Neural crest cell (in vitro differentiated cells): ENCODE results near the gene LRRC74A. TPM values are rescaled to one million over a fixed set of nuclear protein-coding genes. Genes with fewer than 3 reads are reported as not detected.

Experiments
- DNase-seq: peaks from one replicate; pipeline ENCODE4 v3.0.0; 2021; ENCODE audit warnings: low read depth, mixed read lengths, low spot score
- H3K27ac Mint-ChIP-seq: one replicate; pipeline ENCODE4 v1.8.0; 2021; ENCODE audit warnings: mild to moderate bottlenecking, mixed read lengths; ENCODE audit not compliant: unreplicated experiment
- H3K27me3 Mint-ChIP-seq: 2 replicates; pipeline ENCODE4 v1.8.0; 2021; ENCODE audit warnings: low read depth, mild to moderate bottlenecking, mixed read lengths
- H3K36me3 Mint-ChIP-seq: 2 replicates; pipeline ENCODE4 v1.8.0; 2021; ENCODE audit warnings: low read depth, mild to moderate bottlenecking, mixed read lengths
- H3K4me1 Mint-ChIP-seq: 2 replicates; pipeline ENCODE4 v1.8.0; 2021; ENCODE audit warnings: mixed read lengths
- H3K4me3 Mint-ChIP-seq: one replicate; pipeline ENCODE4 v1.8.0; 2021; ENCODE audit warnings: mild to moderate bottlenecking, mixed read lengths
- H3K9me3 Mint-ChIP-seq: 2 replicates; pipeline ENCODE4 v1.8.0; 2021; ENCODE audit warnings: mixed read lengths
- CTCF ChIP-seq: fragments of 200-600 bp; sonication (generic); conservative IDR thresholded peaks from 2 replicates; pipeline ENCODE4 v1.5.0; 2021; ENCODE audit warnings: antibody characterized with exemption, mild to moderate bottlenecking
- total RNA-seq: library from RNA; stranded (reverse); gene quantifications from 2 replicates; pipeline ENCODE4 v1.2.1, GENCODE V29; 2021

The LRRC74A gene
- total RNA-seq, 1 donor from 2014 or later, result not detected

- no peak overlapping the region for H3K27ac Mint-ChIP-seq
- DNase-seq, result no peak
- peaks cover 40% of the 10 kb centered on the region for H3K36me3 Mint-ChIP-seq
- no peaks in the 10 kb centered on the region for H3K4me1 Mint-ChIP-seq
- no peaks in the 10 kb centered on the region for H3K27me3 Mint-ChIP-seq
- TF ChIP-seq CTCF, result no peak
- H3K4me3 Mint-ChIP-seq, result no peak overlapping the region
- peaks cover 7% of the 10 kb centered on the region for H3K9me3 Mint-ChIP-seq
These were observed 32.9 kb upstream of the LRRC74A start for GRCh38 chr14:76793324-76793723.

- Mint-ChIP-seq H3K4me3 (no peak overlapping the region), H3K4me1 (no peaks in the 10 kb centered on the region), H3K9me3 (peaks cover 7% of the 10 kb centered on the region), H3K27ac (no peak overlapping the region), H3K27me3 (no peaks in the 10 kb centered on the region), H3K36me3 (peaks cover 36% of the 10 kb centered on the region)
- DNase-seq, result no peak
- TF ChIP-seq CTCF, result no peak
These were observed 32.3 kb upstream of the LRRC74A start for GRCh38 chr14:76793956-76794355.

- DNase-seq, result no peak
- H3K27ac Mint-ChIP-seq, result no peak overlapping the region
- H3K4me1 Mint-ChIP-seq, result peaks cover 18% of the 10 kb centered on the region
- TF ChIP-seq CTCF, result no peak
- no peaks in the 10 kb centered on the region for H3K9me3 Mint-ChIP-seq
- H3K27me3 Mint-ChIP-seq, result no peaks in the 10 kb centered on the region
- no peak overlapping the region for H3K4me3 Mint-ChIP-seq
- peaks cover 18% of the 10 kb centered on the region for H3K36me3 Mint-ChIP-seq
These were observed 19.8 kb upstream of the LRRC74A start for GRCh38 chr14:76806446-76806845.

GRCh38 chr14:76808011-76808410, 18.2 kb upstream of the LRRC74A start:
- H3K27ac Mint-ChIP-seq, result no peak overlapping the region
- DNase-seq, result no peak
- no peaks in the 10 kb centered on the region for H3K27me3 Mint-ChIP-seq
- no peak overlapping the region for H3K4me3 Mint-ChIP-seq
- H3K36me3 Mint-ChIP-seq, result peaks cover 7% of the 10 kb centered on the region
- H3K9me3 Mint-ChIP-seq, result no peaks in the 10 kb centered on the region
- TF ChIP-seq CTCF, result no peak
- H3K4me1 Mint-ChIP-seq, result peaks cover 27% of the 10 kb centered on the region

- Mint-ChIP-seq H3K9me3 (no peaks in the 10 kb centered on the region), H3K4me1 (peaks cover 30% of the 10 kb centered on the region), H3K4me3 (peak overlapping the region; percentile 74), H3K27me3 (no peaks in the 10 kb centered on the region), H3K36me3 (peaks cover 7% of the 10 kb centered on the region), H3K27ac (no peak overlapping the region)
- no peak for TF ChIP-seq CTCF
- DNase-seq, result no peak
These were observed 17.2 kb upstream of the LRRC74A start for GRCh38 chr14:76808990-76809389.

GRCh38 chr14:76810525-76810924, 15.7 kb upstream of the LRRC74A start:
- no peaks in the 10 kb centered on the region for H3K9me3 Mint-ChIP-seq
- H3K27ac Mint-ChIP-seq, result no peak overlapping the region
- peaks cover 7% of the 10 kb centered on the region for H3K36me3 Mint-ChIP-seq
- H3K4me1 Mint-ChIP-seq, result peaks cover 30% of the 10 kb centered on the region
- no peaks in the 10 kb centered on the region for H3K27me3 Mint-ChIP-seq
- peak overlapping the region; percentile 96 for H3K4me3 Mint-ChIP-seq
- no peak for TF ChIP-seq CTCF
- no peak for DNase-seq
